ENCODE data around the gene CCDC57.

Gene CCDC57

DNA sequence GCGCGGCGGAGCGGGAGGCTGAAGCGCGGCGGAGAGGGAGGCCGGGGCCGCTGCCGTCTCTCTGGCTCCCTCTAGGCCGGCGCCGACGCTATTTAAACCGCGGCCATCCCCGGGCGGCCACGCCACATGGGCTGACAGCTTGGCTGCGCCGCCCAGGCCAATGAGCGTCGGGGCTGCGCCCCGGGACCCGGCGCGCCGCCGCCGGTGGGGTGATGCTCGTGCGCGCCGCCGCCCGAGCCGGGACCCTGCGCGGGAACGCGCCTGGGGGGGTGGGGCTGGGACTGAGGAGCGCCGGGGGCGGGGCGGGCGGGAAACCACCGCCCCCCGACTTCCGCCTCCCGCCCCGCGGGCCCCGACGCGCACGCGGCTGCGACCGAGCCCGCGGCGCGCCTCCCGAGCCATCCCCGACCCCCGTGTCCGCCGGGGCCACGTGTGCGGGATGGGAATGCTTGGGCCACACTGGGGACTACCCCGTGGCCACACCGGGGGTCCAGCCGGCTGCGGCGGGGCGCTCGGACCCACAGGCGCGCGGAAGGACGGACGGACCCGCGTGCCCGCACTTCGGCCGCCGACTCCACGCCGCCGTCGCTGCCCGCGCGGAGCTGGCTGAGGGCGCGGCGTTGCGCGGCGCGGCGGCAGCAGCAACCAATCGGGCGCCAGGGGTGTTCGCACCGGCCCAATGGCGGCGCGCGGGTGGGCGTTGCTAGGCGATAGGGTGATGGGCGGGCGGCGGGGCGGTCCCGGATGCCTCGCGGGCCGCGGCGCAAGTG, 114.3 kb downstream of the CCDC57 start, which contains the start of gene FASN:
FASN (minus strand) TSS at position 68 of the 770 bp plus-strand sequence. CDS start 1,791 bp downstream, outside the sequence.
- FAIRE-seq, result peak; percentile 94
- DNase-seq (ENCODE audit: insufficient read length, low spot score), result peak; percentile 100

DNA sequence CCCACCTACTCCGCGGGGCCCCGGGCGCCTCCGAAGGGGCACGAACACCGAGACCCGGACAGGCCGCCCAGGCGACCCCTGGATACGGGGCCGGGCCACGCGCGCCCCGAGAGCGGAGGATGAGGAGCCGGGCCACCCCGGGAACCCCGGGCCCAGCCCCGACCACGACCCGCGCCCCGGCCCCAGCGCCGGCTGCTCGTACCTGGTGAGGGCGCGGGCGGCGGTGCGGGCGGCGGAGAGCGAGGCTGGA, 114.8 kb downstream of the CCDC57 start:
- no peak for FAIRE-seq
- no peak for DNase-seq (ENCODE audit: insufficient read length, low spot score)

DNA sequence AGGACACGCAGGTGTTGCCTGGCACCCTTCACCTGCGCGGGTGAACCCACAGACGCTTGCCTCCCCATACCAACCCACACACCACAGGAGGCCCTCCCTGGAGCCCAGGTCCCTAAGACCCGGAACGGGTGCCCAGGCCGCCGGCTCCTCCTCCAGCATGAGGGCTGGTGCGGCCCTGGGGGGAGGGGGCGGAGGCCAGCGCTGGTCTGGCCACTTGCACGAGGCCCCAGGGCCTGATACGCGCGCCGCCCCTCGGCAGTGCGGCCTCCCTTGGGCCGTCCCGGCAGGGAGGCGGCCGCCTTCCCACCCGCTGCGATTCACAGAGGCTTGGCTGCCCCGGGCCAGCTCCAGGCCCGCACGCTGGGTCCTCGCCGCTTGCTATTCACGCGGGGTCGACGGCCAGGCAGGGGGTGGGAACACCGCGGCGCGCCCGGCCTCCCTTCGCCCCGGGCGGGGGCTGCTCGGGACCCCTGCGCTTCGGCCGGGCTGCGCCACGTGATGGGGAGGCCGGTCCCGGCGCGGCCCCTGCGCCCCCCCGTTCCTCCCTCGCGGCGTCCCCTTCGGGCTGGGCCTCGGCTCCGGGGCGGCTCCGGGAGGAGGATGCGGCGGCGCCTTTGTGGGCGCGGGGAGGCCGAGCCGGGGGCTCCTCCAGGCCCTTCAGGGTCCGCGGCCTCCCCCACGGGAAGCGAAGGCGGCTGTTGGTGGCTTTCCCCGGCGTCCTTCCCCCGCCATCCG, 115.3 kb downstream of the CCDC57 start:
- DNase-seq (ENCODE audit: insufficient read length, low spot score) (peak; percentile 37), FAIRE-seq (no peak)

DNA sequence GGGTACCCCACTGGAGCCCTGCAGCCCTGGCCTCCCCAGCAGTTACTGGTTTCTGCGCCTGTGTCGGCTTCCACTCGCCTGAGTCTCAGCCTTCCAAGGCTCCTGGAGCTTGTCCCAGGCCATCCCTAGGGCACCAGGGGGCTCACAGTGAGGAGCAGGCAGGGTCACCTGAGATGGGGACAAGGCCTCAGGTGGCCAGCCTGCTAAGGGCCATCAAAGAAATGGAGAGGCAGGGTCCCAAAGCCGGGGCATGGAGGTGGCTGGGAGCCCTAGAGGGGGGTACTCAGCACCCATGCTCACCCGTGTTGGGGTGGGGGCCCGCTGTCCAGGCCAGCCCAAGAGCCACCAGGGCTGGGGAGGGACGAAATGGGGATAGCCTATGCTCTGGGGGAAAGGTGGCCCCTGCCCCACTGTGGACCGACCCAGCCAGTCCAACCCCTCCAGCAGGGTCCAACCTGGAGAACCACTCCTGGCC, 115.9 kb downstream of the CCDC57 start:
- DNase-seq (ENCODE audit: insufficient read length, low spot score), result no peak

DNA sequence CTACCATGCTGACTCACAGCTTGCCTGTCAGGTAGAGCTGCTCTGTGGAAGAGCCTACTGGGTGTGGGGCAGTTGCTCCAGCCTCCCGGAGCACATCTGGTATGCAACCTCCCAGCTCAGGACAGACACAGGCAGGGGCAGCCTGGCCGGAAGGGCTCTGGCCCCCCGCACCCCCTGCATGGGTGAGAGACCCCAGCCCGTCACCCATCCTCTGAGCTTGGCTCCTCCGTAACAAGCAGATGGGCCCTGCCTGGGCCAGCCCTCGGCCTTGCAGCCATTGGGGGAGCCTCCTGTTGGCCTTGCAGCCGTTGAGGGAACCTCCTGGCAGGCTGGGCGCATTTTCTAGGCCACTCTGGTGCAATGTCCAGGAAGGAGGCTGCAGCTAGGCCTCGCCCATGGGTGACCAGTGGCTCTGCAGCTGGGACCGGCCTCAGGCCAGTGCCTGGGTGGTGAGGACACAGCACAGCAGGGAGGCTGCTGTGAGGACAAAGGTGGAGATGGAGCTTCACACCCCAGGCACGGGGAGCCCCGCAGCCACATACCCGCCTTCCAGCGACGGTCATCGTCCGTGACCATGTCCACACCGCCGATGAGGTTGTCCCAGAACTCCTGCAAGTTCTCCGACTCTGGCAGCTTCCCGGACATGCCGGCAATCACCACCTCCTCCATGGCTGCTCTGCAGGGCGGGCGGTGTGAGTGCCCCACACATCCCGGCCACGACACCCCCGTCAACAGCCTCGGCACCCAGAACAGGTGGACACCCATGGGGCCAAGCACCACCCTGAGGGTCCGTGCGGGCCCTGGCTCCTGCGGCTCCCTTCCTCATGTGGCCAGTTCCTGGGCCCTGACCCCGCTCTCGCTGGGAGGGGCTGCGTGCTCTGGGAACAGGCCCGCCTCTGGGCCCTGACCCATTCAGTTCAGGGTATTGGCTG, 116.6 kb downstream of the CCDC57 start:
- no peak for FAIRE-seq

More for the DNA sequence above, 115.9 kb downstream of the CCDC57 start:
- FAIRE-seq, result no peak

DNA sequence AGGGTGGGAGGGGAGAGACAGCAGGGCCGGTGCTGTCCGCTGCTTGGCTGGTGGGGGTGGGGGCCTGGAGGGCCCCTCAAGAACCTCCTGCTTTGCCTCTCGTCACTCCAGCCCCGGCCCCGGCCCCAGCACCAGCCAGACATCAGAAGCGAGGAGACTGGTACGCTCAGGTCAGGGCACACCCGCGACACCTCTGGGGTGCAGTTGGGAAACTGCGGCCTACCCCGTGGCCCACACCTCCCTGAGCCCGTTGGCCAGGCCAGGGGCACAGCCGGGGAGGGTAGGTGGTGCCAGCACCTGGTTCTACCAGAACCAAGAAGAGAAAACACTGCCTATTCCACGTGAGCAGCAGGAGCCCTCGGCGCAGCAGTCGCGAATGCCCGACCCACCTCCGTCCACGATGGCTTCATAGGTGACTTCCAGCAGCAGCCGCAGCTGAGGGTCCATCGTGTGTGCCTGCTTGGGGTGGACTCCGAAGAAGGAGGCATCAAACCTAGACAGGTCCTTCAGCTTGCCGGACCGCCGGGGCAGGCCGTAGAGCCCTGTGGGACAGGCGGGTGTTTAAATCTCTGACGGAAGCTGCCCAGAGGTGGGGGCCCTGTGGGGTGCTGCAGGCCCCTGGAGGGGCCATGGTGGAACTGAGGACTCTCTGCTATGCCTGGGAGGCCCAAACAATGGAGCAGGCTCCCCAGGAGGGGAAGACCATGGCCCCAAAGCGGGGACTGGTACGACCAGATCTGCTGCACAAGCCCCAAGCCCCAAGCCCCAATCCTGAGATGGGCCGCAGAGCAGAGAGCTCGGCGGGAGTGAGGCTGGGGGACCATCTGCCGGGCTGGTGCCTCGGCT, 117.5 kb downstream of the CCDC57 start:
- FAIRE-seq, result no peak
- no peak for DNase-seq (ENCODE audit: insufficient read length, low spot score)

More for the DNA sequence above, 116.6 kb downstream of the CCDC57 start:
- no peak for DNase-seq (ENCODE audit: insufficient read length, low spot score)

DNA sequence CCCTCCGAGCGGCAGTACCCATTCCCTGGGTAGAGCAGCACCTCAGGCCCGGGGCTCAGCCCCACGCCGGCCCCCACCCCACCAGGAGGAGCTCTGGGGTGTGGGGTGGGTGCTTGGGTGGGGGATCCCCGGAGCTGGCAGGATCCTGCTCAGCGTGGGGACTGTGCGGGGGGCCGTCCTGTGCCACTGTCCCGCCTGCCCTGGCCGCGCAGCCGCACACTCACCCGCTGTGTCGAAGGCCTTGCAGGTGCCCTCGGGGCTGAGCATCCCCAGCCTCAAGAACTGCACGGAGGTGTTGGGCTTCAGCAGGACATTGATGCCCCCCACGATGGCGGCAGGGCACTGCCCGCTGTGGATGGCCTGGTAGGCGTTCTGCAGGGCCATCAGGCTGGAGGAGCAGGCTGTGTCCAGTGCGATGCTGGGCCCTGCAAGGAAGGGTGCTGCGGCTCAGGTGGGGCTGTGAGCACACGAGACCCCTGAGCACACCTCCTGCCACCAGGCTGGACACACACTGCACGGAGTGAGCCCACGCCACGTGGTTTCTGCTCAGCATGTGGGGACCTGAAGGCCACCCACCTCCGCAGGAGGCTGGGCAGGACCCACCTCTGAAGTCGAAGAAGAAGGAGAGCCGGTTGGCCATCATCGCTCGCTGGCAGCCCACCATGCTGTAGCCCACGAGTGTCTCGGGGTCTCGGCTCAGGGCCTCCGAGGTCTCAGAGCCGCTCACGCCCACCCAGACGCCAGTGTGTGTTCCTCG, 119.5 kb downstream of the CCDC57 start:
- no peak for FAIRE-seq

DNA sequence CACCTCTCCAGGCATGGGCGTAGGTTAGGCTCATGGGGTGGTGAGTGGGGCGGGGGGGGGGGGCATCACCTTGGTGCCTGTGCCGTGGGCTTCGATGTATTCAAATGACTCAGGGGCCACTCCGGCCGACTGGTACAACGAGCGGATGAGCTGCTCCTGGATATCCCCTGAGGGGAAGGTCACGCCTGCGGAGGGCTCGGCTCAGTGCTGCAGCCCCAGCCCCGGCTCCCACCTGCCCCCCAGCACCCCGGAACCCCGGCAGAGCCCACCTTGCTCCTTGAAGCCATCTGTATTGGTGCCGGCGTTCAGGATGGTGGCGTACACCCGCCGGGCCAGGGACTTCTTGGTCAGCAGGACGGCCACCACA, 120.0 kb downstream of the CCDC57 start:
- FAIRE-seq, result no peak
- DNase-seq (ENCODE audit: insufficient read length, low spot score), result no peak

More for the DNA sequence above, 119.5 kb downstream of the CCDC57 start:
- DNase-seq (ENCODE audit: insufficient read length, low spot score), result no peak

DNA sequence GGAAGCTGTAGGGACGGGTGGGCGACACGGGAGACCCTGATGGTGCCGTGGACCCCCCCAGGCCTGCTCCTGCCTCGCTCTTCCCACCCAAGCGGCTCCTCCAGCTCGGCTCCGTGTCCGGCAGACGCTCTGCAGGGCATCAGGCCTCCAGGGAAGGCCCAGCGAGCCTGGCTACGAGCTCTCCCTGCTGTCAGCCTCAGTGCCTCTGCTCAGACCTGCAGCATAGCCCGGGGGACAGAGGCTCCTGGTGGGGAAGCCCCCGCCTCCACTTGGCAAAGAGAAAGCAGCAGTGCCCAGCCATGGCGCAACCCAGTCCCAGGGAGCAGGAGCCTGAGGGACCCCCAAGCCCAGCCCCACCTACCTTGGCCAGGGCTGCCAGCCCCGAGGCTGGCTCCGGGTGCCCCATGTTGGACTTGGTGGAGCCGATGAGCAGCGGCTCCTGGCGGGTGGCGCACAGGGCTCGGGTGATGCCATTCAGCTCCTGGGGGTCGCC, 120.5 kb downstream of the CCDC57 start:
- FAIRE-seq, result no peak
- no peak for DNase-seq (ENCODE audit: insufficient read length, low spot score)

DNA sequence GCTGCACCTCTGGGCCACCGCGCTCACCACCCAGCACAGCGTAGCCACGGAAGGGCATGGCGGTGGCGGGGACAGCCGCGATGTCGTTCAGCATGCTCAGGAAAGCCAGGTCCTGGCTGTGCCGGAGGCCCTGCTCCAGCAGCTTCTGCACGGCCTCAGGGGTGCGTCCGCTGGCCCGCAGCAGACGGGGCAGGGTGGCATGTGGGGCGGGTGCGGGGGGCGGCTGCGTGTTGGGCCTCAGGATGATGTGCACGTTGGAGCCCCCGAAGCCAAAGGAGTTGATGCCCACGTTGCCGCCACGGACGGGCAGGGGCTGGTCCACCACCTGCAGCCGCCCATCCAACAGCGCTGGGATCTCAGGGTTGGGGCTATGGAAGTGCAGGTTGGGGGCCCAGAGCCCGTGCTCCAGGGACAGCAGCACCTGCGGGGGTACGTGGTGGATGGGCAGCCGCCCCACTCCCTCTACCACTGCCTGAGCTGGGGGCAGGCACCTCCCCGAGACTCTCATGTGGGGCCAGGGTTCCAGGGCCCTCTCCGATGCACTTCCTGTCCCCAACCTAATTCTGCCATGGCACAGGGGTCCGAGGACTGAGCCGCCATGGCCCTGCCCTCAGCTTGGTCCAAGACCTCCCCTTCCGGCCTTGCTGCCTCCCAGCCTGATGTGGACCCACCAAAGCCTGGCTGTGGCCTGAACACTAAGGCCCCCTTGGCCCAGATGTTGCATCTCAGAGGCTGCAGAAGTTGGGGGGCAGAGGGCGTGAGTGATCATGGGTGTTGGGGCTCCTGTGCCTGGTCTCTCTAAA, 121.2 kb downstream of the CCDC57 start:
- DNase-seq (ENCODE audit: insufficient read length, low spot score) (no peak), FAIRE-seq (no peak)

DNA sequence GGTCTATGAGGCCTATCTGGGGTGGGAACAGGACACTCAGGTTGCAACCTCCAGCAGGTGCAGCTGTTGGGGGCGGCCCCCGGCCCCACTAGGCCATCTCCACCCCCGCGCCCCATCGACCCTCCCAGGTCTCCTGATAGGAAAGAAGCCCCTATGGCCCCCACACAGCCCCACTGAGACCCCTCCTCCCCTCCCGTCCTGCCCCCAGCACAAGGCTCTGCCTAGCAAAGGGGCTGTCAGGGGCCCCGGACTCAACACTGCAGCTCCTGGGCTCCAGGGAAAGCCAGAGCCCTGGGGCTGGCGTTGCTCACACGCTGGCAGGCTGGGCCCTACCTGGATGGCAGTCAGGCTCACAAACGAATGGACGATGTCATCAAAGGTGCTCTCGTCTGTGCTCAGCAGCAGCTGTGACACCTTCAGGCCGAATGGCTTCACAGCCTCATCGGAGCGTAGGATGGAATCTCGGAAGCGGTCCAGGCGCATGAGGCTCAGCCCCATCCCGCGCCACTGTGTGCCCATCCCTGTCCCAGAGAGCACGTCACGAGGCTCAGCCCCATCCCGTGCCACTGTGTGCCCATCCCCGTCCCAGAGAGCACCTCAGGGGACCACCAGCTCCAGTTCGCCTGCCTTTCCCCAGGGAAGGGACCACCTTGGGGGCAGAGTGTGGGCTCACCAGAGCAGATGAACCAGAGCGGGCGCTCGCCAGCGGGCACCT, 121.9 kb downstream of the CCDC57 start:
- no peak for FAIRE-seq

DNA sequence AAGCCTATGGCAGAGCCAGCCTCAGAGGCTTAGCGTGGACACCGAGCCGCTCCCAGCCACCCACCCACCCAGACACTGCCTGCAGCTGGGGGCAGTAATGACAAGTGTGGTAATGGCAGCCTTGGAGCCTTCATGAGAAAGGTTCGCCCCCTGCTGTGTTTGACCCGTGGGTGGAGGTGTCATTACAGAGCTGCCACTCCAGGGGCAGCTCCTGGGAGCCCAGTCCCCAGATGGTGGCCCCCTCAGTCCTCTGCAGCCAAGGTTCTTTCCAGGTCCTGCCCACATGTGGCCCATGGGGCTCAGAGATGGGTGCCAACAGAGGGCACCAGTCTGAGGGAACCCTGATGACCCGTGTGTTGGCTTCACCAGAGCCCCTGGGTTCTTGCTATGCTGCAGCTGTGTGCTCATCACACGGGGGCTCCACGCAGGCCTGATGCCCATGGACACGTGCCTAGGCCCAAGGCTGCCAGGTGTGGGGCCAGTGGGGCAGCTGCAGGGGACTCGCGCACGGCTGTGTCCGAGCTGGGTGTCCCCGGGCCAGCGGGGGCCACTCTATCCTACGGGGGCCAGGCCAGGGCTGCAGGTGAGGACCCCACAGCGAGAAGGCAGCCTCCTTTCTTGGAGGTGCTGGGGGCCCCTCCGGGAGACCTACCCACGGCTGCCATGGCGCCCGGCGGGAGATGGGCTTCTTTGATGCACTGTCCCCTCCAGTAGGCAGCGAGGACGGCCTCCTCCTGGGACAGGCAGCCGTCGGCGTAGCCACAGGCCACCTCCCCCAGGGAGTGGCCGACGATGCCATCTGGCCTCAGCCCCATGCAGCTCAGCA, 122.7 kb downstream of the CCDC57 start:
- FAIRE-seq, result no peak

More for the DNA sequence above, 121.9 kb downstream of the CCDC57 start:
- DNase-seq (ENCODE audit: insufficient read length, low spot score), result no peak

DNA sequence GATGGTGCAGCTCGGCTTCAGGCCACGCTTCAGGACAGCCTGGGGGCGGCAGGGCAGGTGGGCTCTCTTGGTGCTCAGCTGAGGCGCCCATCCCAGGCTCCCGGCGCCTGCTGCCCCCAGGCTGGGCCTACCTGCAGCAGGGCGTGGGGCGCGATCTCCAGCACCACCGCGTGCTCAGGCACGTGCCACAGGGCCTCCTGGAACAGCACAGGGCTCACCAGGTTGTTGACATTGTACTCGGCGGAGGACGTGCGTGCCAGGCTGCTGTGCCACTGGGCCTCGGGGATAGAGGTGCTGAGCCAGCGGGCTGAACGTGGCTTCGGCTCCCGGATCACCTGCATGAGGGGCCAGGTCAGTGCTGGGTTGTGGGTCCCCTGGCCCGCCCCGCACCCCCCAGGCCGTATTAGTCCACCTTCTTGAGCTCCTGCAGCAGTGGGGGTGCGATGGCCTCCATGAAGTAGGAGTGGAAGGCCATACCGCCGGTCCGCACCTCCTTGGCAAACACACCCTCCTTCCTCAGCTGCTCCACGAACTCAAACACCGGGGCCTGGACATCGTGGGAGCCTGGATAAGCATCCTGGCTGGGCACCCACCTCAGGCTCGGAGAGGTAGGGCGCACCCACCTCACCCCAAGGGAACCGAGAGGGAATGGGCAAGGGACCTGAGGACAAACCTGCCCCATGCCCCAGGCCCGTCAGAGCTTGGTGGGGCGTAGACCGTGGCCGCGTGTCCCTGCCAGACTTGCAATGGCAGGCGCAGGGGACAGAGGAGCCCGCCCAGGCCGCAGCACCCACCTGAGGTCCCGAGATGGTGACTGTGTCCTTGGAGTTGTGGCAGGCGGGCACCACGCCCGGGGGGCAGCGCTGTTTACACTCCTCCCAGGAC, 123.6 kb downstream of the CCDC57 start:
- DNase-seq (ENCODE audit: insufficient read length, low spot score) (no peak), FAIRE-seq (no peak)

More for the DNA sequence above, 122.7 kb downstream of the CCDC57 start:
- DNase-seq (ENCODE audit: insufficient read length, low spot score), result no peak

DNA sequence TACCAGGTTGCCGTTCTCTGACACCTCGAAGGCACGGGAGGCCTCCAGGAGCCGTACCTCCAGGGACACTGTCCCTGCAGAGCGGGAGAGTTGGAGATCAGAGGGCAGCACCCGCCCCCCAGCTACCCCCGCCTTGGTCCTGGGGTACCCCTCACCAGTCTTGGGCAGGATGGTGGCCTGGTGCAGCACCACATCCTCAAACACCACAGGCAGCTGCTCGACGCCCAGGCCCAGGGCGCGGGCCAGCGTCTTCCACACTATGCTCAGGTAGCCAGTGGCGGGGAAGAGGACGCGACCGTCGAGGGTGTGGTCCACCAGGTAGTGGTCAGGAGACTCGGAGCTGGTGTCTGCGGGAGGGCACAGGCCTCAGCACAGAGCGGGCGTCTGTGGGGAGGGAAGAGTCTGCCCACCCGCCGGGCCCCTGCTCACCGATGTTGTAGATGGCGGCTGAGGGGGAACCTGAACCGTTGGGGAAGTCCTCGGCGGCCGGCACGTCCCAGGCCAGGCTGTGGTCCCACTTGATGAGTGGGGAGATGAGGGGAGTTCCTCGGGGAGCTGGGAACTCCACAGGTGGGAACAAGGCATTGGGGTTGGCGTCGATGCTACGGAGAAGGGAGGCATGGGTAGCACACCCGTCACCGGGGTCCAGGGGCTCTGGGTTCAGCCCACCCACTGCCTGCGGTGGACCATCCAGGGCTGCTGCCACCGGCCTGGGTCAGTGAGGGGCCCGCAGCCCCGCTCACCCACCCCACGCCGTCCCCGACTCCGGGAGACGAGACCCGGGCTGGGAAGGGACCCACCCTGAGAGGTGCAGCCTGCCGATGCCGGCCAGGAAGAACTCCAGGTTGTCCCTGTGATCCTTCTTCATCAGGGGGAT, 124.4 kb downstream of the CCDC57 start:
- FAIRE-seq (no peak), DNase-seq (ENCODE audit: insufficient read length, low spot score) (no peak)

Measured in HTR-8/SVneo (cell line).